HFFc6 (cell line): ENCODE data around the gene ALB. TPM values are rescaled to one million over a fixed set of nuclear protein-coding genes. Genes with fewer than 3 reads are reported as not detected.

Experiments used
- DNase-seq: peaks from one replicate; pipeline ENCODE4 v3.0.0-alpha.2; 2018
- H3K27ac Mint-ChIP-seq: 2 replicates; pipeline ENCODE4 v1.8.0; 2020; ENCODE audit warnings: mild to moderate bottlenecking, mixed read lengths
- H3K27me3 Mint-ChIP-seq: 2 replicates; pipeline ENCODE4 v1.8.0; 2021; ENCODE audit warnings: mild to moderate bottlenecking, moderate library complexity, mixed read lengths; ENCODE audit not compliant: insufficient read depth
- H3K36me3 Mint-ChIP-seq: 2 replicates; pipeline ENCODE4 v1.8.0; 2021; ENCODE audit warnings: low read depth, mixed read lengths
- H3K4me1 Mint-ChIP-seq: 2 replicates; pipeline ENCODE4 v1.8.0; 2020; ENCODE audit warnings: low read depth, mixed read lengths
- H3K4me3 Mint-ChIP-seq: 2 replicates; pipeline ENCODE4 v1.8.0; 2020; ENCODE audit warnings: mild to moderate bottlenecking, moderate library complexity, mixed read lengths
- H3K9me3 Mint-ChIP-seq: 2 replicates; pipeline ENCODE4 v1.8.0; 2020; ENCODE audit warnings: mild to moderate bottlenecking, mixed read lengths
- total RNA-seq, 6 experiments: library from RNA; stranded (reverse); fragmentation: NEBNext Ultra II Directional; extraction: Animal tissue kit (Norgen Biotek cat#: 25700); gene quantifications; 2 replicates in 1 of 6; 3 replicates in 5 of 6; pipeline ENCODE4 v1.2.3, GENCODE V29; 2021
- TF ChIP-seq, protein P1 (sequence below): fragments of 200-600 bp; sonication (generic); IDR thresholded peaks from 2 replicates; pipeline ENCODE4 v1.5.0; 2021; ENCODE audit warnings: antibody characterized with exemption, mild to moderate bottlenecking

The ALB gene
- total RNA-seq, 6 experiments from 2014 or later, result not detected

DNA sequence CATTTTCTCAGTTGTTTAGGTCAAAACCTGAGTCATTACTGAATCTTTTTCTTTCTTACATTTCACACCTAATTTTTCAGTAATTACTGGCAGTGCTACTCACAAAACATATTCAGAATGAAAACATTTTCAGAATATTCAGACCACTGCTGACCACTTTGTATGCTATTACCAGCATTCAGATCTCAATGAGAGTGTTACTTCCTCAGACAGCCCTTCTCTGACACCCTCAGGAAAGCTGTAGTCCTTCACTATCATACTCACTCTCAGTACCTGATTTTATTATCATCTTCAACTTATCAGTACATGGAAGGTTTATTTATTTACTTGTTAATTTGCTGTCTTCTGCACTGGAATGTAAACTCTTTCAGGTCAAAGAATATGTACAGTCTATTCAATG is 12.3 kb upstream of the ALB start:
- peaks cover 2% of the 10 kb centered on the region; the same call in 1 of the 2 replicates for H3K27me3 Mint-ChIP-seq
- no peaks in the 10 kb centered on the region for H3K36me3 Mint-ChIP-seq
- no peak overlapping the region for H3K4me3 Mint-ChIP-seq
- no peaks in the 10 kb centered on the region for H3K4me1 Mint-ChIP-seq
- no peak for DNase-seq
- H3K9me3 Mint-ChIP-seq, result no peaks in the 10 kb centered on the region
- no peak overlapping the region for H3K27ac Mint-ChIP-seq
- TF ChIP-seq, protein P1, sequence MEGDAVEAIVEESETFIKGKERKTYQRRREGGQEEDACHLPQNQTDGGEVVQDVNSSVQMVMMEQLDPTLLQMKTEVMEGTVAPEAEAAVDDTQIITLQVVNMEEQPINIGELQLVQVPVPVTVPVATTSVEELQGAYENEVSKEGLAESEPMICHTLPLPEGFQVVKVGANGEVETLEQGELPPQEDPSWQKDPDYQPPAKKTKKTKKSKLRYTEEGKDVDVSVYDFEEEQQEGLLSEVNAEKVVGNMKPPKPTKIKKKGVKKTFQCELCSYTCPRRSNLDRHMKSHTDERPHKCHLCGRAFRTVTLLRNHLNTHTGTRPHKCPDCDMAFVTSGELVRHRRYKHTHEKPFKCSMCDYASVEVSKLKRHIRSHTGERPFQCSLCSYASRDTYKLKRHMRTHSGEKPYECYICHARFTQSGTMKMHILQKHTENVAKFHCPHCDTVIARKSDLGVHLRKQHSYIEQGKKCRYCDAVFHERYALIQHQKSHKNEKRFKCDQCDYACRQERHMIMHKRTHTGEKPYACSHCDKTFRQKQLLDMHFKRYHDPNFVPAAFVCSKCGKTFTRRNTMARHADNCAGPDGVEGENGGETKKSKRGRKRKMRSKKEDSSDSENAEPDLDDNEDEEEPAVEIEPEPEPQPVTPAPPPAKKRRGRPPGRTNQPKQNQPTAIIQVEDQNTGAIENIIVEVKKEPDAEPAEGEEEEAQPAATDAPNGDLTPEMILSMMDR, result no peak

GRCh38 chr4:73392936-73393335 is 11.2 kb upstream of the ALB start:
- no peaks in the 10 kb centered on the region for H3K36me3 Mint-ChIP-seq
- no peaks in the 10 kb centered on the region for H3K9me3 Mint-ChIP-seq
- peaks cover 4% of the 10 kb centered on the region for H3K27me3 Mint-ChIP-seq
- H3K27ac Mint-ChIP-seq, result no peak overlapping the region
- H3K4me3 Mint-ChIP-seq, result no peak overlapping the region
- no peaks in the 10 kb centered on the region for H3K4me1 Mint-ChIP-seq
- TF ChIP-seq, protein P1, result no peak
- no peak for DNase-seq

- H3K27ac Mint-ChIP-seq, result no peak overlapping the region
- no peaks in the 10 kb centered on the region for H3K4me1 Mint-ChIP-seq
- TF ChIP-seq, protein P1, result no peak
- H3K9me3 Mint-ChIP-seq, result no peaks in the 10 kb centered on the region
- H3K4me3 Mint-ChIP-seq, result no peak overlapping the region
- H3K27me3 Mint-ChIP-seq, result peaks cover 7% of the 10 kb centered on the region
- H3K36me3 Mint-ChIP-seq, result no peaks in the 10 kb centered on the region
- no peak for DNase-seq
Measured at GRCh38 chr4:73396304-73396703, 7.8 kb upstream of the ALB start.

DNA sequence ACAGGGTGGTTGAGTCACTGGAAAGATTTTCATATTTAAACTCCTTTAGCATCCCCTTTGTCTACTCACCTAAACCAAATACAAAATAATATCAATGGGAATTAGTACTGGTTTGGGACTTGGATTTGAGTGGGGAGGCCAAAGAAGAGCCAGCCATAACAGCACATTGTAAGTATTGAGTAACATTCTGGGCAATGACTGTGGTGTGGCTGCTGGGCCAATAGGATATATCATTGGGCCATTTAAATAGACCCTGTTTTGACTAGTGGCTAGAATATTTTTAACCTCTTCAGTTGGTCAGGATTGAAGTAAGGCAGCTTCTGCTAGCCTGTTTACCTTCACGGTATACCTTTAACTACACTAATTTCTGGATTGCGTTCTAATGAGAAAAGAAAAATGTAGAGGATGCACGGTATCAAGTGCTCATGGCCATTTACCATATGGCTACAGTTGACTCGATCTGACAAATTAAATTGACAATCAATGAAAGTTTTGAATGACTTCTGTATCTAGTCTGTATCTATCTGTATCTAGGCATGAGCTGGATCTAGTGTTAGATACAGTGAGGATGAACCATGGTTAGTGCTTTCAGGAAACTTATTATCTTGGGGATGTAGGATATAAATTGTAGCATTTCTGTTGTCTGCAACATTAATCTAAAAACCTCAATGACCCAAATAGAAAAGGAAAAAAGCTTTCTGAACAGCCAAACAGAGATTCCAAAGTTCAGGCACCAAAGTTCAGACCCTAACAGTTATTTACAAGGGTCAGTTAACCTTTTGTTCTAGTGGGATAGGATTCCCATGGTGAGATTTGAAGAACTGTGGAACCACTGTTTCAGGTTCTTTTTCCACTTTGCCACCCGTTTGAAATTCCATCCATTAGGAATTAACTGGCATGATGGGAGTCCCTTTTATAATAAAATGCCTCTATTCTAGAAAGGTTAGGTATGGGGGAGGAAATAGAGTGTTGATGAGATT is 6.8 kb upstream of the ALB start:
- no peaks in the 10 kb centered on the region for H3K4me1 Mint-ChIP-seq
- H3K27me3 Mint-ChIP-seq, result peaks cover 7% of the 10 kb centered on the region
- H3K27ac Mint-ChIP-seq, result no peak overlapping the region
- no peak for DNase-seq
- H3K36me3 Mint-ChIP-seq, result no peaks in the 10 kb centered on the region
- TF ChIP-seq, protein P1, result no peak
- no peaks in the 10 kb centered on the region for H3K9me3 Mint-ChIP-seq
- no peak overlapping the region for H3K4me3 Mint-ChIP-seq

GRCh38 chr4:73401412-73401811 is 2.7 kb upstream of the ALB start:
- H3K27me3 Mint-ChIP-seq, result peaks cover 11% of the 10 kb centered on the region
- no peak overlapping the region for H3K4me3 Mint-ChIP-seq
- no peaks in the 10 kb centered on the region for H3K9me3 Mint-ChIP-seq
- no peaks in the 10 kb centered on the region for H3K36me3 Mint-ChIP-seq
- no peak for DNase-seq
- H3K27ac Mint-ChIP-seq, result no peak overlapping the region
- no peaks in the 10 kb centered on the region for H3K4me1 Mint-ChIP-seq
- TF ChIP-seq, protein P1, result no peak
